Measurements from ENCODE around the gene CLTB.

GRCh38 chr5:176407456-176408251, 8.7 kb downstream of the CLTB start:
- TF ChIP-seq POLR2A (IDR thresholded peaks at IDR 0.05) (no peak), CTCF (IDR thresholded peaks at IDR 0.05) (no peak)

All from esophagus squamous epithelium (tissue), 4 donors.